ENCODE data around the gene KCNIP1.
A peak's percentile ranks its signal among the peaks of the same experiment; 100 is the strongest.

The KCNIP1 gene

GRCh38 chr5:170597109-170597751 lies 93.4 kb downstream of the KCNIP1 start:
- peaks cover 30% of the 10 kb centered on the region for H3K4me1 ChIP-seq (ENCODE audit: control insufficient read depth, insufficient read depth, low read length, poor library complexity, severe bottlenecking)
- H3K36me3 ChIP-seq (ENCODE audit: control insufficient read depth, insufficient read depth, low read length): no peaks in the 10 kb centered on the region
- H3K4me3 ChIP-seq (ENCODE audit: extremely low read depth, insufficient read depth, low read length, poor library complexity, severe bottlenecking): no peak overlapping the region
- H3K27ac ChIP-seq (ENCODE audit: low read depth, low read length, severe bottlenecking): peak overlapping the region; percentile 78
- no peaks in the 10 kb centered on the region for H3K9me3 ChIP-seq (ENCODE audit: control insufficient read depth, low read length)
- WGBS, 2 experiments (ENCODE audit: insufficient coverage in 2 of 2): 69 to 77% methylated on average over 2 to 4 of the region's 9 CpGs

GRCh38 chr5:170597872-170598271 lies 94.1 kb downstream of the KCNIP1 start:
- Histone ChIP-seq H3K27ac (ENCODE audit: low read depth, low read length, severe bottlenecking) (peak overlapping the region; percentile 63), H3K9me3 (ENCODE audit: control insufficient read depth, low read length) (no peaks in the 10 kb centered on the region), H3K4me1 (ENCODE audit: control insufficient read depth, insufficient read depth, low read length, poor library complexity, severe bottlenecking) (peaks cover 30% of the 10 kb centered on the region), H3K36me3 (ENCODE audit: control insufficient read depth, insufficient read depth, low read length) (no peaks in the 10 kb centered on the region), H3K4me3 (ENCODE audit: extremely low read depth, insufficient read depth, low read length, poor library complexity, severe bottlenecking) (no peak overlapping the region)
- 83 to 85% methylated on average over 7 of the region's 8 CpGs for WGBS, 2 experiments (ENCODE audit: insufficient coverage in 2 of 2)

- H3K4me1 ChIP-seq (ENCODE audit: control insufficient read depth, insufficient read depth, low read length, poor library complexity, severe bottlenecking): peaks cover 33% of the 10 kb centered on the region
- no peak overlapping the region for H3K4me3 ChIP-seq (ENCODE audit: extremely low read depth, insufficient read depth, low read length, poor library complexity, severe bottlenecking)
- no peak overlapping the region for H3K27ac ChIP-seq (ENCODE audit: low read depth, low read length, severe bottlenecking)
- H3K9me3 ChIP-seq (ENCODE audit: control insufficient read depth, low read length): no peaks in the 10 kb centered on the region
- WGBS, 2 experiments (ENCODE audit: insufficient coverage in 2 of 2): no CpG with 5 or more reads among the region's 2 CpGs
- H3K36me3 ChIP-seq (ENCODE audit: control insufficient read depth, insufficient read depth, low read length): no peaks in the 10 kb centered on the region
These were observed 95.9 kb downstream of the KCNIP1 start for GRCh38 chr5:170599756-170600155.

GRCh38 chr5:170601619-170602018 lies 97.8 kb downstream of the KCNIP1 start:
- 86 to 87% methylated on average over 9 to 10 of the region's 11 CpGs for WGBS, 2 experiments (ENCODE audit: insufficient coverage in 2 of 2)
- H3K9me3 ChIP-seq (ENCODE audit: control insufficient read depth, low read length): no peaks in the 10 kb centered on the region
- H3K27ac ChIP-seq (ENCODE audit: low read depth, low read length, severe bottlenecking): no peak overlapping the region
- H3K4me1 ChIP-seq (ENCODE audit: control insufficient read depth, insufficient read depth, low read length, poor library complexity, severe bottlenecking): peaks cover 28% of the 10 kb centered on the region
- no peaks in the 10 kb centered on the region for H3K36me3 ChIP-seq (ENCODE audit: control insufficient read depth, insufficient read depth, low read length)
- no peak overlapping the region for H3K4me3 ChIP-seq (ENCODE audit: extremely low read depth, insufficient read depth, low read length, poor library complexity, severe bottlenecking)

GRCh38 chr5:170603109-170603508 lies 99.3 kb downstream of the KCNIP1 start:
- H3K4me1 ChIP-seq (ENCODE audit: control insufficient read depth, insufficient read depth, low read length, poor library complexity, severe bottlenecking): peaks cover 14% of the 10 kb centered on the region
- no peaks in the 10 kb centered on the region for H3K9me3 ChIP-seq (ENCODE audit: control insufficient read depth, low read length)
- no peak overlapping the region for H3K27ac ChIP-seq (ENCODE audit: low read depth, low read length, severe bottlenecking)
- H3K4me3 ChIP-seq (ENCODE audit: extremely low read depth, insufficient read depth, low read length, poor library complexity, severe bottlenecking): no peak overlapping the region
- WGBS, 2 experiments (ENCODE audit: insufficient coverage in 2 of 2): 71 to 77% methylated on average over 10 of the region's 10 CpGs
- H3K36me3 ChIP-seq (ENCODE audit: control insufficient read depth, insufficient read depth, low read length): no peaks in the 10 kb centered on the region

GRCh38 chr5:170603578-170604565 lies 100.1 kb downstream of the KCNIP1 start:
- WGBS, 2 experiments (ENCODE audit: insufficient coverage in 2 of 2): 48 to 51% methylated on average over 10 to 12 of the region's 12 CpGs
- Histone ChIP-seq H3K9me3 (ENCODE audit: control insufficient read depth, low read length) (no peaks in the 10 kb centered on the region), H3K4me1 (ENCODE audit: control insufficient read depth, insufficient read depth, low read length, poor library complexity, severe bottlenecking) (peaks cover 7% of the 10 kb centered on the region), H3K27ac (ENCODE audit: low read depth, low read length, severe bottlenecking) (no peak overlapping the region), H3K4me3 (ENCODE audit: extremely low read depth, insufficient read depth, low read length, poor library complexity, severe bottlenecking) (no peak overlapping the region), H3K36me3 (ENCODE audit: control insufficient read depth, insufficient read depth, low read length) (no peaks in the 10 kb centered on the region)

- H3K27ac ChIP-seq (ENCODE audit: low read depth, low read length, severe bottlenecking): no peak overlapping the region
- H3K4me3 ChIP-seq (ENCODE audit: extremely low read depth, insufficient read depth, low read length, poor library complexity, severe bottlenecking): no peak overlapping the region
- H3K36me3 ChIP-seq (ENCODE audit: control insufficient read depth, insufficient read depth, low read length): no peaks in the 10 kb centered on the region
- no peaks in the 10 kb centered on the region for H3K9me3 ChIP-seq (ENCODE audit: control insufficient read depth, low read length)
- 85 to 87% methylated on average over 5 to 7 of the region's 9 CpGs for WGBS, 2 experiments (ENCODE audit: insufficient coverage in 2 of 2)
- H3K4me1 ChIP-seq (ENCODE audit: control insufficient read depth, insufficient read depth, low read length, poor library complexity, severe bottlenecking): peaks cover 3% of the 10 kb centered on the region
These were observed 103.1 kb downstream of the KCNIP1 start for GRCh38 chr5:170606941-170607340.

- Histone ChIP-seq H3K9me3 (ENCODE audit: control insufficient read depth, low read length) (no peaks in the 10 kb centered on the region), H3K4me1 (ENCODE audit: control insufficient read depth, insufficient read depth, low read length, poor library complexity, severe bottlenecking) (peaks cover 5% of the 10 kb centered on the region), H3K36me3 (ENCODE audit: control insufficient read depth, insufficient read depth, low read length) (no peaks in the 10 kb centered on the region), H3K27ac (ENCODE audit: low read depth, low read length, severe bottlenecking) (no peak overlapping the region), H3K4me3 (ENCODE audit: extremely low read depth, insufficient read depth, low read length, poor library complexity, severe bottlenecking) (no peak overlapping the region)
- WGBS, 2 experiments (ENCODE audit: insufficient coverage in 2 of 2): 65 to 73% methylated on average over 3 of the region's 6 CpGs
These were observed 107.8 kb downstream of the KCNIP1 start for GRCh38 chr5:170611449-170612090.

GRCh38 chr5:170612256-170612678 lies 108.4 kb downstream of the KCNIP1 start:
- H3K9me3 ChIP-seq (ENCODE audit: control insufficient read depth, low read length): no peaks in the 10 kb centered on the region
- H3K27ac ChIP-seq (ENCODE audit: low read depth, low read length, severe bottlenecking): no peak overlapping the region
- H3K36me3 ChIP-seq (ENCODE audit: control insufficient read depth, insufficient read depth, low read length): no peaks in the 10 kb centered on the region
- 53 to 58% methylated on average over 5 to 6 of the region's 6 CpGs for WGBS, 2 experiments (ENCODE audit: insufficient coverage in 2 of 2)
- H3K4me1 ChIP-seq (ENCODE audit: control insufficient read depth, insufficient read depth, low read length, poor library complexity, severe bottlenecking): peaks cover 5% of the 10 kb centered on the region
- H3K4me3 ChIP-seq (ENCODE audit: extremely low read depth, insufficient read depth, low read length, poor library complexity, severe bottlenecking): no peak overlapping the region

- H3K36me3 ChIP-seq (ENCODE audit: control insufficient read depth, insufficient read depth, low read length): no peaks in the 10 kb centered on the region
- no peak overlapping the region for H3K27ac ChIP-seq (ENCODE audit: low read depth, low read length, severe bottlenecking)
- H3K9me3 ChIP-seq (ENCODE audit: control insufficient read depth, low read length): no peaks in the 10 kb centered on the region
- WGBS, 2 experiments (ENCODE audit: insufficient coverage in 2 of 2): 63 to 71% methylated on average over 4 to 5 of the region's 5 CpGs
- peaks cover 5% of the 10 kb centered on the region for H3K4me1 ChIP-seq (ENCODE audit: control insufficient read depth, insufficient read depth, low read length, poor library complexity, severe bottlenecking)
- no peak overlapping the region for H3K4me3 ChIP-seq (ENCODE audit: extremely low read depth, insufficient read depth, low read length, poor library complexity, severe bottlenecking)
These were observed 110.3 kb downstream of the KCNIP1 start for GRCh38 chr5:170614065-170614490.
